Heart right ventricle (tissue), 16 donors: ENCODE results near the gene AUTS2. TPM values are rescaled to one million over a fixed set of nuclear protein-coding genes. Genes with fewer than 3 reads are reported as not detected.

Experiments used
- ATAC-seq, 8 donors: fragments of 200-7000 bp; cut with Tn5 transposase; one replicate each; pipeline ENCODE4 v1.9.1; 2020; ENCODE audit warnings: mild to moderate bottlenecking in 8 of 8, moderate library complexity in 8 of 8, moderate number of reproducible peaks in 1 of 8
- DNase-seq, 2 donors: peaks; one replicate each; pipeline ENCODE4 v3.0.0-alpha.2; 2020
- H3K27ac ChIP-seq, 10 donors: fragments of 200-600 bp; sonication (generic) in 2 of 10; one replicate each; pipeline versions ENCODE4 v1.5.0 to v1.8.0; 2020 to 2022; ENCODE audit warnings: mild to moderate bottlenecking in 3 of 10
- H3K27me3 ChIP-seq, 7 donors: fragments of 200-600 bp; one replicate each; pipeline ENCODE4 v1.8.0; 2021 to 2022; ENCODE audit warnings: mild to moderate bottlenecking in 2 of 7
- H3K36me3 ChIP-seq, 9 donors: fragments of 200-600 bp; sonication (generic) in 1 of 9; one replicate each; pipeline versions ENCODE4 v1.5.0 to v1.8.0; 2020 to 2022; ENCODE audit warnings: mild to moderate bottlenecking in 2 of 9
- H3K4me1 ChIP-seq, 9 donors: fragments of 200-600 bp; sonication (generic) in 1 of 9; one replicate each; pipeline versions ENCODE4 v1.5.0 to v1.8.0; 2020 to 2022; ENCODE audit warnings: mild to moderate bottlenecking in 4 of 9
- H3K4me3 ChIP-seq, 10 donors: fragments of 200-600 bp; sonication (generic) in 2 of 10; one replicate each; pipeline versions ENCODE4 v1.5.0 to v1.8.0; 2020 to 2022; ENCODE audit warnings: mild to moderate bottlenecking in 7 of 10, moderate library complexity in 2 of 10
- H3K9me3 ChIP-seq, 11 donors: fragments of 200-600 bp in 10 of 11; sonication (generic) in 2 of 11; one replicate each; pipeline versions ENCODE4 v1.5.0 to v1.8.0; 2013 to 2022; ENCODE audit warnings: mild to moderate bottlenecking in 2 of 11, control low read depth in 1 of 11, moderate library complexity in 1 of 11
- WGBS, 2 donors: extraction: QIAGEN DNeasy Blood & Tissue Kit; methylation state at CpG; one replicate each; pipeline ENCODE4 v1.1.7; 2013; ENCODE audit warnings: inconsistent platforms in 1 of 2; 5-methylcytosine and 5-hydroxymethylcytosine counted together
- intact Hi-C, 10 donors: fragments of 100-400 bp; cut with DNase I; formaldehyde crosslinking; loops; one replicate each; pipeline versions ENCODE4 v1.11.1 to v1.14.2; 2022
- polyA plus RNA-seq, 2 donors: library from polyadenylated mRNA; stranded (reverse); fragments of 200-250 nt; gene quantifications; one replicate each; pipeline ENCODE4 v1.2.3, GENCODE V29; 2013
- total RNA-seq, 10 donors: library from RNA; stranded (reverse); fragmentation: NEBNext Ultra II Directional in 3 of 10; extraction: Animal tissue kit (Norgen Biotek cat#: 25700) in 3 of 10; gene quantifications; one replicate each; pipeline versions ENCODE4 v1.2.1 to v1.2.4, GENCODE V29; 2021 to 2023
- TF ChIP-seq, protein P1 (sequence below), 9 donors: fragments of 200-600 bp; sonication (generic) in 2 of 9; IDR thresholded peaks; one replicate each; pipeline versions ENCODE4 v1.5.0 to v1.8.0; 2021 to 2022; ENCODE audit warnings: antibody characterized with exemption in 9 of 9, mild to moderate bottlenecking in 5 of 9, moderate library complexity in 1 of 9
- donor health status: Arrhythmogenic right ventricular cardiomyopathy.
- donor health status: ischemic (EF 13 %, LVEDD 7.1; RV severe dilation, severe dysfunction).
- donor health status: healthy with polysubstance abuse.
- donor health status: DM: no; HTN: yes; CAD: no.
- donor health status: DM: no; HTN: no; CAD: no.
- donor health status: ischemic (EF 25% LVEDD 6.9; RV normal size, moderate dysfunction).
- donor health status: ischemic (EF 25% LVEDD 5.7; RV mildly dilated, moderate dysfunction).
- donor health status: healthy.
- donor health status: DM: yes; HTN: yes; CAD: no.
- donor health status: Ischemic cardiomyopathy.
- donor health status: ischemic (EF 35%, LVEDD 5.7; RV mildly dilated, moderate dysfunction).
- donor health status: nonischemic (EF 11% LVEDD 7.7; RV severe dilation, severe dysfunction).
- donor health status: DM: yes; HTN: yes; CAD: no.
- donor health status: PGD.
- donor health status: ischemic (EF 29% LVEDD 5.4; RV normal size, mild dysfunction).
- donor health status: nonischemic (EF 23%, LVEDD 6.1; RV moderate dilation, normal function).

AUTS2 gene
- total and polyA plus RNA-seq, 12 donors = 1.6 to 11.2 (median 7.3) TPM

GRCh38 chr7:70492625-70493024 lies 894.4 kb downstream of the AUTS2 start:
- ATAC-seq = no peak
- no peak overlapping the region for H3K4me3 ChIP-seq
- intact Hi-C loops = no loop called here
- DNase-seq = no peak
- TF ChIP-seq, protein P1, sequence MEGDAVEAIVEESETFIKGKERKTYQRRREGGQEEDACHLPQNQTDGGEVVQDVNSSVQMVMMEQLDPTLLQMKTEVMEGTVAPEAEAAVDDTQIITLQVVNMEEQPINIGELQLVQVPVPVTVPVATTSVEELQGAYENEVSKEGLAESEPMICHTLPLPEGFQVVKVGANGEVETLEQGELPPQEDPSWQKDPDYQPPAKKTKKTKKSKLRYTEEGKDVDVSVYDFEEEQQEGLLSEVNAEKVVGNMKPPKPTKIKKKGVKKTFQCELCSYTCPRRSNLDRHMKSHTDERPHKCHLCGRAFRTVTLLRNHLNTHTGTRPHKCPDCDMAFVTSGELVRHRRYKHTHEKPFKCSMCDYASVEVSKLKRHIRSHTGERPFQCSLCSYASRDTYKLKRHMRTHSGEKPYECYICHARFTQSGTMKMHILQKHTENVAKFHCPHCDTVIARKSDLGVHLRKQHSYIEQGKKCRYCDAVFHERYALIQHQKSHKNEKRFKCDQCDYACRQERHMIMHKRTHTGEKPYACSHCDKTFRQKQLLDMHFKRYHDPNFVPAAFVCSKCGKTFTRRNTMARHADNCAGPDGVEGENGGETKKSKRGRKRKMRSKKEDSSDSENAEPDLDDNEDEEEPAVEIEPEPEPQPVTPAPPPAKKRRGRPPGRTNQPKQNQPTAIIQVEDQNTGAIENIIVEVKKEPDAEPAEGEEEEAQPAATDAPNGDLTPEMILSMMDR (IDR thresholded peaks at IDR 0.05) = no peak
- H3K36me3 ChIP-seq = no peaks in the 10 kb centered on the region
- H3K9me3 ChIP-seq = peaks cover 0 to 7% (median 0%) of the 10 kb centered on the region in 11 donors
- 83 to 84% methylated on average over 7 of the region's 7 CpGs for WGBS, 2 donors
- H3K4me1 ChIP-seq = peaks cover 0 to 12% (median 9%) of the 10 kb centered on the region in 9 donors
- H3K27me3 ChIP-seq = no peaks in the 10 kb centered on the region
- no peak overlapping the region for H3K27ac ChIP-seq

- Histone ChIP-seq H3K4me3 (no peak overlapping the region), H3K27me3 (no peaks in the 10 kb centered on the region), H3K9me3 (peaks cover 0 to 7% (median 0%) of the 10 kb centered on the region in 11 donors), H3K27ac (no peak overlapping the region), H3K36me3 (no peaks in the 10 kb centered on the region), H3K4me1 (peaks cover 0 to 10% (median 7%) of the 10 kb centered on the region in 9 donors)
- WGBS, 2 donors = 92 to 97% methylated on average over 6 of the region's 6 CpGs
- TF ChIP-seq, protein P1 (IDR thresholded peaks at IDR 0.05) = no peak
- DNase-seq = no peak
- intact Hi-C loops = no loop called here
- ATAC-seq = no peak
Measured at GRCh38 chr7:70494225-70495032, 896.2 kb downstream of the AUTS2 start.

- Histone ChIP-seq H3K27me3 (no peaks in the 10 kb centered on the region), H3K4me3 (no peak overlapping the region), H3K27ac (no peak overlapping the region), H3K9me3 (peaks cover 0 to 7% (median 0%) of the 10 kb centered on the region in 11 donors), H3K4me1 (peaks cover 0 to 5% (median under 1%) of the 10 kb centered on the region in 9 donors), H3K36me3 (no peaks in the 10 kb centered on the region)
- no peak for ATAC-seq
- intact Hi-C loops = no loop called here
- DNase-seq = no peak
- 95 to 96% methylated on average over 3 of the region's 3 CpGs for WGBS, 2 donors
- TF ChIP-seq, protein P1 (IDR thresholded peaks at IDR 0.05) = no peak
Measured at GRCh38 chr7:70495033-70495376, 896.7 kb downstream of the AUTS2 start.

DNA sequence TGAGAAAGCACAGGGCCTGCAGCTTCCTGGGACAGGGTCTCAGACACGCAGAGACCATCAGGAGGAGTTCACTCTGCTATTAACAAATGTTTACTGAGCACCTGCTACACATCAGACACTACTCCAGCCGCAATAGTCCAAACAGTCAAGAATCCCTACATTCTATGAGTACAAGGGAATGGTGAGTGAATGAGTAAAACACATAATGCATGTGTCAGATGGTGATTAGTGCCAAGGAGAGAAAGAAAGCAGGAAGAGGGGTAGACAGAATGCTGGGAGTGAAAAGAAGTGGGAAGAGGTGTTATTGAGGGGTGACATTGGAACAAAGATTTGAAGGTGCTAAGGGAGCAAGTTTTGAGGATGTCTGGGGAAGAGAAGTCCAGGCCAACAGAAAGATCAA lies 899.5 kb downstream of the AUTS2 start:
- ATAC-seq (no peak), DNase-seq (no peak)
- Histone ChIP-seq H3K9me3 (peaks cover 0 to 7% (median 0%) of the 10 kb centered on the region in 11 donors), H3K27me3 (no peaks in the 10 kb centered on the region), H3K4me1 (no peaks in the 10 kb centered on the region), H3K27ac (no peak overlapping the region), H3K36me3 (no peaks in the 10 kb centered on the region), H3K4me3 (no peak overlapping the region)
- intact Hi-C loops = no loop called here
- WGBS, 2 donors = 95 to 96% methylated on average over 2 of the region's 2 CpGs
- TF ChIP-seq, protein P1 (IDR thresholded peaks at IDR 0.05) = no peak
